ENCODE data around the gene VPS33A.

GRCh38 chr12:122243965-122244364 is 22.3 kb downstream of the VPS33A start:
- no peak for TF ChIP-seq RXRA (IDR thresholded peaks at IDR 0.05; ENCODE audit: insufficient read depth, low read depth, low read length)
- no peak for TF ChIP-seq EP300 (IDR thresholded peaks at IDR 0.05; ENCODE audit: borderline replicate concordance in 1 of 2, low read depth in 2 of 2, low read length in 2 of 2)
- TF ChIP-seq POLR2A (IDR thresholded peaks at IDR 0.05; ENCODE audit: control extremely low read depth in 1 of 2, low read depth in 2 of 2, low read length in 2 of 2): no peak
- TF ChIP-seq RFX5 (IDR thresholded peaks at IDR 0.05; ENCODE audit: borderline replicate concordance, low read depth, low read length): no peak
- no peak for TF ChIP-seq YY1 (IDR thresholded peaks at IDR 0.05; ENCODE audit: low read depth, low read length)
- no peak for TF ChIP-seq CTCF (IDR thresholded peaks at IDR 0.05; ENCODE audit: control extremely low read depth in 1 of 3, insufficient read depth in 1 of 3, low read depth in 1 of 3, low read length in 3 of 3)
- no peak for TF ChIP-seq GTF2F1 (IDR thresholded peaks at IDR 0.05; ENCODE audit: borderline replicate concordance, low read depth, low read length)
- TF ChIP-seq TCF12 (IDR thresholded peaks at IDR 0.05; ENCODE audit: low read depth, low read length): no peak
- no peak for TF ChIP-seq SRF (IDR thresholded peaks at IDR 0.05; ENCODE audit: low read depth, low read length)
